Esophagus muscularis mucosa (tissue), 3 donors: ENCODE results near the gene GON4L.

Experiments used
- CTCF ChIP-seq, 3 experiments: fragments of 200-600 bp in 2 of 3; fragments of 450-650 bp in 1 of 3; sonication (generic) in 2 of 3; IDR thresholded peaks; one replicate each; pipeline ENCODE4 v1.5.1; 2017 to 2019; ENCODE audit warnings: antibody characterized with exemption in 3 of 3, mild to moderate bottlenecking in 2 of 3, moderate library complexity in 1 of 3
- POLR2A ChIP-seq: fragments of 450-650 bp; IDR thresholded peaks from one replicate; pipeline ENCODE4 v1.6.1; 2017; ENCODE audit warnings: antibody characterized with exemption, moderate library complexity, mild to moderate bottlenecking, low read depth

GRCh38 chr1:155725142-155725541, 131.9 kb downstream of the GON4L start:
- TF ChIP-seq CTCF (IDR thresholded peaks at IDR 0.05) (no peak), POLR2A (no peak)
